Loucy (cell line): ENCODE results near the gene IGSF21.

Experiments used
- H2AFZ ChIP-seq: fragments of 200-600 bp; sonication (generic); 2 replicates; pipeline ENCODE4 v1.6.0; 2016; ENCODE audit warnings: antibody characterized with exemption, mild to moderate bottlenecking, low read length, moderate library complexity
- H3F3A ChIP-seq: fragments of 200-600 bp; 2 replicates; pipeline ENCODE4 v1.6.0; 2016; ENCODE audit warnings: antibody characterized with exemption, low read depth, mild to moderate bottlenecking
- H3K27me3 ChIP-seq: fragments of 200-600 bp; sonication (generic); 2 replicates; pipeline ENCODE4 v1.6.1; 2014; ENCODE audit warnings: low read length, mild to moderate bottlenecking; ENCODE audit not compliant: insufficient read depth, poor library complexity, severe bottlenecking
- H3K36me3 ChIP-seq: fragments of 200-600 bp; sonication (generic); 2 replicates; pipeline ENCODE4 v1.6.1; 2016; ENCODE audit warnings: low read length; ENCODE audit not compliant: insufficient read depth
- H3K4me1 ChIP-seq: fragments of 200-600 bp; sonication (generic); 2 replicates; pipeline ENCODE4 v1.5.1; 2014; ENCODE audit warnings: low read length, mild to moderate bottlenecking; ENCODE audit not compliant: insufficient read depth, poor library complexity, severe bottlenecking
- H3K4me2 ChIP-seq: fragments of 200-600 bp; sonication (generic); 2 replicates; pipeline ENCODE4 v1.6.0; 2014; ENCODE audit warnings: antibody characterized with exemption, low read length, low read depth, mild to moderate bottlenecking; ENCODE audit not compliant: poor library complexity, severe bottlenecking
- H3K4me3 ChIP-seq: fragments of 200-600 bp; sonication (generic); 2 replicates; pipeline ENCODE4 v1.5.1; 2014; ENCODE audit warnings: low read length, mild to moderate bottlenecking, mixed read lengths; ENCODE audit not compliant: poor library complexity, severe bottlenecking
- H3K79me2 ChIP-seq: fragments of 200-600 bp; sonication (generic); 2 replicates; pipeline ENCODE4 v1.6.1; 2014; ENCODE audit warnings: low read length; ENCODE audit not compliant: insufficient read depth
- H3K9ac ChIP-seq: fragments of 200-600 bp; sonication (generic); 2 replicates; pipeline ENCODE4 v1.6.0; 2014; ENCODE audit warnings: mild to moderate bottlenecking, low read depth, low read length, moderate library complexity; ENCODE audit not compliant: poor library complexity, severe bottlenecking
- H3K9me2 ChIP-seq: fragments of 200-600 bp; sonication (generic); replicated peaks from 2 replicates; pipeline ENCODE4 v1.6.1; 2016; ENCODE audit warnings: low read depth, low read length, mixed read lengths
- H3K9me3 ChIP-seq: fragments of 200-600 bp; sonication (generic); 2 replicates; pipeline ENCODE4 v1.6.1; 2014; ENCODE audit warnings: mild to moderate bottlenecking, antibody characterized with exemption, low read length, low read depth; ENCODE audit not compliant: insufficient read depth
- H4K20me1 ChIP-seq: fragments of 200-600 bp; sonication (generic); 2 replicates; pipeline ENCODE4 v1.6.0; 2014; ENCODE audit warnings: antibody characterized with exemption, low read length, mild to moderate bottlenecking; ENCODE audit not compliant: insufficient read depth, poor library complexity, severe bottlenecking
- CTCF ChIP-seq: fragments of 200-600 bp; sonication (generic); conservative IDR thresholded peaks from 2 replicates; pipeline ENCODE4 v1.5.1; 2014; ENCODE audit warnings: mild to moderate bottlenecking, antibody characterized with exemption, low read length
- EZH2phosphoT487 ChIP-seq: fragments of 200-600 bp; IDR thresholded peaks from 2 replicates; pipeline ENCODE4 v1.6.1; 2018; ENCODE audit warnings: antibody characterized with exemption, mild to moderate bottlenecking, moderate library complexity, borderline replicate concordance

The IGSF21 gene

GRCh38 chr1:18313523-18313922 lies 205.9 kb downstream of the IGSF21 start:
- Histone ChIP-seq H4K20me1 (no peaks in the 10 kb centered on the region), H3F3A (no peaks in the 10 kb centered on the region), H3K9ac (no peak overlapping the region), H3K4me1 (no peaks in the 10 kb centered on the region), H3K79me2 (no peaks in the 10 kb centered on the region), H2AFZ (no peak overlapping the region), H3K27me3 (no peaks in the 10 kb centered on the region), H3K9me3 (peaks cover 4% of the 10 kb centered on the region; the same call in 1 of the 2 replicates), H3K4me2 (no peak overlapping the region), H3K36me3 (no peaks in the 10 kb centered on the region), H3K9me2 (no peaks in the 10 kb centered on the region), H3K4me3 (no peak overlapping the region)
- TF ChIP-seq CTCF (no peak), EZH2phosphoT487 (no peak)

GRCh38 chr1:18314399-18314798 lies 206.8 kb downstream of the IGSF21 start:
- Histone ChIP-seq H3F3A (no peaks in the 10 kb centered on the region), H3K4me2 (no peak overlapping the region), H3K9me2 (no peaks in the 10 kb centered on the region), H3K36me3 (no peaks in the 10 kb centered on the region), H3K79me2 (no peaks in the 10 kb centered on the region), H3K27me3 (no peaks in the 10 kb centered on the region), H2AFZ (no peak overlapping the region), H3K4me1 (no peaks in the 10 kb centered on the region), H3K4me3 (no peak overlapping the region), H4K20me1 (no peaks in the 10 kb centered on the region), H3K9ac (no peak overlapping the region), H3K9me3 (peaks cover 4% of the 10 kb centered on the region; the same call in 1 of the 2 replicates)
- no peak for TF ChIP-seq EZH2phosphoT487
- TF ChIP-seq CTCF, result no peak

GRCh38 chr1:18315449-18315848 lies 207.9 kb downstream of the IGSF21 start:
- Histone ChIP-seq H4K20me1 (no peaks in the 10 kb centered on the region), H3K4me2 (no peak overlapping the region), H3F3A (no peaks in the 10 kb centered on the region), H3K9me3 (peaks cover 6% of the 10 kb centered on the region; the same call in 1 of the 2 replicates), H2AFZ (no peak overlapping the region), H3K4me3 (no peak overlapping the region), H3K36me3 (no peaks in the 10 kb centered on the region), H3K9me2 (no peaks in the 10 kb centered on the region), H3K9ac (no peak overlapping the region), H3K4me1 (no peaks in the 10 kb centered on the region), H3K79me2 (no peaks in the 10 kb centered on the region), H3K27me3 (no peaks in the 10 kb centered on the region)
- no peak for TF ChIP-seq EZH2phosphoT487

- Histone ChIP-seq H4K20me1 (no peaks in the 10 kb centered on the region), H3K27me3 (no peaks in the 10 kb centered on the region)
Measured at GRCh38 chr1:18316764-18317163, 209.2 kb downstream of the IGSF21 start.

More at GRCh38 chr1:18316764-18317163, 209.2 kb downstream of the IGSF21 start:
- Histone ChIP-seq H3K4me3 (no peak overlapping the region), H3K9ac (no peak overlapping the region), H3F3A (no peaks in the 10 kb centered on the region), H3K4me1 (no peaks in the 10 kb centered on the region), H3K36me3 (no peaks in the 10 kb centered on the region), H3K79me2 (no peaks in the 10 kb centered on the region), H3K9me3 (peaks cover 4% of the 10 kb centered on the region; the same call in 1 of the 2 replicates), H3K9me2 (no peaks in the 10 kb centered on the region), H2AFZ (no peak overlapping the region), H3K4me2 (no peak overlapping the region)
- TF ChIP-seq CTCF, result no peak
- TF ChIP-seq EZH2phosphoT487, result no peak
